Inflammatory macrophage treated with lipopolysaccharide for 4 hours (primary cell): ENCODE measurements around the gene GNAS.

Experiments
- DNase-seq: peaks from one replicate; pipeline ENCODE4 v3.0.0-alpha.2; 2020

Gene GNAS

DNA sequence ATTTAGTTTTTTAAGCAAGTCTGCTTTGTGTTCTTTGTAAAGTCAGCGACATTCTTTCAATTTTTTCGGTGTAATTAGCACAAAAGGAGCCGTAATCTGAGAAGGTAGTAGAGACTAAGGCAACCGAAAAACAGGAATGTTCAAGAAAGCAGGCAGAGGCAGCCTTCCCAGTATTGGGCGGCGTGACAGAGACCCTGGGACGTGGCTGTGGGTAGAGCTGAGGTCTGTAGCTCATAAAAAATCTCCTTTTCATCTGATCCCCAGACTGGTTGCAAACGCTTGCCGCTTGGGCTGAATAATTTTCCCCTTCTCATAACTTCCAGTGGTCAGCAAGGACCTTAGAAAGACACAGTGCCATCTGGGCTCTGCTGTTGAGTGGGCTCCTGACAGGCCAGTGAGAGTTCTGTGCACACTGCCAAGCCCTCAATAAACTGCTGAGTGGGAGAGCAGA, 30.8 kb downstream of the GNAS start:
- DNase-seq, result no peak

DNA sequence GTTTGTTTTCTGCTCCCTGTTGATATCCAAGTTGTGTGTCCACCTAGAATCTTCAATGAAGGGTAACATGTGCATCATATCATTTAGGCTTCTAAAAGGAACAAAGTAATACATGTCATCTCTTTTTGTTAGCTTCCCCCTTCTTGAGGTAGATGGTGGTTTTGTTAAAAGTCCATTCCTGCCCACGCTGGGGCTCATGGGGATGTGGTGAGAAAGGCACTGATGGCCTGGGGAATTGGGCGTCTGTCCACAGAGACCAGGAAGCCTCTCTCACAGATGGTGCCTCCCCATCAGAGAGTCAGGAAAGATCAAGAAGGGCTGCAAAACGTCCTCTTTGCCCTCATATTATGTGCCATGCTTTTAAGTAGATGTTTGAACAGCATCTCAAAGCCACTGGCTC, 32.5 kb downstream of the GNAS start:
- peak; percentile 56 for DNase-seq

DNA sequence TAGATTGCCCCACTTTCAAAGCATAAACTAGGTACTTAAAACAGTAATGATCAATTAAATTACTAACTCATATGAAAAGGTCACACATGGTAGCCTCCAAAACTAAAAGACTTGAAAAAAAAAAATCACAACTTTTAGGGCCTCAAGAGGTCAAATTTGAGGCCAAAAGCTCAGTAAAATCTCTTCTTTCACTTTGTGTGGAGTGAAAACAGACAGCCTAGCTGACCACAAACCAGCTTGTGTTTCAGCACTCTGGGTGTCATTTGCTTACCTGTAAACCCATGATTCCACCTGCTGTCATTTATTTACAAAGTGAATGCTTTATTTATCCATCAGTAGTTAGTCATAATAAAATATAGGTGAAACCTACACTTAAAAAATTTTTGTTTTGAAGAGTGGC, 34.0 kb downstream of the GNAS start:
- DNase-seq, result no peak

DNA sequence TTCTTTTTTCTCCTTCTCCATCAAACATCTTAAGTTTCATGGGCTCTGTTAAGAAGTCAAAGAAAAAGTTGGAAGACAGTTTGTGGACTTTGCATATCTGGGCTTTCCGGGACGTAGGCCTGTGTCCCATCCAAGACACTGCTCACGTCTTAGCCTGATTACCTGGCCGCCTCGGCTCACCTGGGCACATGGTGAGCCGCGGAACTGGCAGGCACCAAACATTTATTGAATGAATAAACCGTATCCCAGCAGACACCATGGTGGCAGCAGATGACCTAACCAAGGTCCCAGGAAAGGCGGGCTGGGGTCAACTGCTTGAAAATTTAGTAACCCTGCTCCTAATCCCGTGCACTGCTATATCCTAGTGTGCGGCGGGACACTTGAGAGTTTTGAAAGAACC, 35.6 kb downstream of the GNAS start:
- no peak for DNase-seq

DNA sequence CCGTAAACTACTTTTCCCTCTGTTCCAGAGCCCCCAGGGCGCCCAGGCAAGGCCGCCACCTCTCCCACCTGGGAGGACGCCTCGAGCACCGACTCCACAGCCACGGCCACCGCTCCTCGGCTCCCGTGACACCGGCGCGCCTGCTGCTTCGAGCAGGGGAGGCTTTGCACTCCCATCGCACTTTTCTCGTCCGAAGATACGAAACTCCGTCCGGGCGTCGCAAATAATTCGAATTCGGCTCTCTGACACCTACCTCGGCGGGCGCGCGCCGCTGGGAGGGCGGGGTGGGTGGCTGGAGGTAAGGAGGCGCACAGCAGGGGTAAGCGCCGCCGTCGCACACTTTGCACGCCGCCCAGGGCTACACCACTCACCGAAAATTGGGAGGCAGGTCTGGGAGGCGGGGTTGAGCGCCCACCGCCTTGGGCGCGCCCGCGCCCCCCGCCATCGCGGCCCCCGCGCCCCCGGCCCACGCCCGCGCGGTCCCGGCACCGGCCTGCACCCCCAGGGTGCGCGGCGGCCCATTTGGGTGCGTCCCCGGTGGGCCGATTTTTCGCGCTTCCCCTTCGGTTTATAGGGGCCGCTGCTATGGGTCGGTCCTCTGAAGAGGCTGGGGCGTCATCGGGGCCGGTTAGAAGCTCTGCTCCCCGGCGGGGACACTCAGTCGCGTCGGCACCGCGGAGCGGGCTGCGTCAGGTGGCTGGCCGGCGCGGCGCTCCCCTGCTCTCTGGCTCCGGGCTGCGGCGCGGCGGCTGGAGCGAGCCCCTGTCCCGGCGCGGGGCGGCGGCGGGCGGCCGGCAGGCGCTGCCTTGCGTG, 36.2 kb downstream of the GNAS start:
- DNase-seq, result peak; percentile 81

DNA sequence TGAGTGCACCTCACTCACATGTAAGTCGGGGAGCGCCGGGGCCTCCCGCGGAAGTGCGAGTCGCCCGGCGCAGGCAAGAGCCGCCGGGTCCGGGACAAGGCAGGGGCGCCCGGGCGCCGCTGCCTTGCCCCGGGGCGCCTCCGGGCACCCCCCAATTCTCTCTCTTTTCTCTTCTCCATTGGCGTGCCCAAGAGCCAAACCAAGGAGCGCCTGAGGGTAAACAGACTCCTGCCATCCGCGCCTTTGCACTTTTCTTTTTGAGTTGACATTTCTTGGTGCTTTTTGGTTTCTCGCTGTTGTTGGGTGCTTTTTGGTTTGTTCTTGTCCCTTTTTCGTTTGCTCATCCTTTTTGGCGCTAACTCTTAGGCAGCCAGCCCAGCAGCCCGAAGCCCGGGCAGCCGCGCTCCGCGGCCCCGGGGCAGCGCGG, 36.8 kb downstream of the GNAS start:
- DNase-seq, result no peak

DNA sequence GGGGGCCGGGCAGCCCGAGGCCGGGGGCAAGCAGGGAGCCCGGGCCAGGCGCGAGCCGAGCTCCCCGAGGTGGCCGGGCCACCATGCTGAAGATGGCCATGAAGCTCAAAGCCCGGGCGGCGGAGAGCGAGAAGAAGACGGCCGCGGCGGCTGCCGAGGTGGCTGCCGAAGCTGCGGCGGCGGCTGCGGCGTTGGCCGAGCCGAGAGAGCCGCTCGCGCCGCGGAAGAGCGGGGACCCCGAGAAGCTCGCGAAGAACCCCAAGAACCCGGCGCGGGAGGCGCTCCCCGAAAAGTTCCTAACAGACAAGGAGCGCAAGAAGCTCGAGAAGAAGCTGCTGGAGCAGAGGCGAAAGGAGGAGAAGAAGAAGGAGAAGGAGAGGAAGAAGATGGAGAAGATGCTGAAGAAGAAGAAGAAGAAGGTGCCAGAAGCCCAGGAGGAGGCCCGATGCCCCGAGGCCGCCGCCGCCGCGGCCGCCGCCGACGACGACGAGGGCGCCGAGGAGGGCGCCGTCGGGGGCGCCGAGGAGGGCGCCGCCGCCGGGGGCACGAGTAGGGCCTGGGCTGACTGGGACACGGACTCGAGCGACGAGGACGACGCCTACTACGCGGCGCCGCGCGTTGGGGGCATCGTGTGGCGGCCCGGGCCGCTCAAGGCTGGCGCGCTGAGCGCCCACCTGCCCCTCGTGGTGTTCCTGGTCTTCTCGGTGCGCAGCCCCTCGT, 37.4 kb downstream of the GNAS start:
- DNase-seq, result no peak

DNA sequence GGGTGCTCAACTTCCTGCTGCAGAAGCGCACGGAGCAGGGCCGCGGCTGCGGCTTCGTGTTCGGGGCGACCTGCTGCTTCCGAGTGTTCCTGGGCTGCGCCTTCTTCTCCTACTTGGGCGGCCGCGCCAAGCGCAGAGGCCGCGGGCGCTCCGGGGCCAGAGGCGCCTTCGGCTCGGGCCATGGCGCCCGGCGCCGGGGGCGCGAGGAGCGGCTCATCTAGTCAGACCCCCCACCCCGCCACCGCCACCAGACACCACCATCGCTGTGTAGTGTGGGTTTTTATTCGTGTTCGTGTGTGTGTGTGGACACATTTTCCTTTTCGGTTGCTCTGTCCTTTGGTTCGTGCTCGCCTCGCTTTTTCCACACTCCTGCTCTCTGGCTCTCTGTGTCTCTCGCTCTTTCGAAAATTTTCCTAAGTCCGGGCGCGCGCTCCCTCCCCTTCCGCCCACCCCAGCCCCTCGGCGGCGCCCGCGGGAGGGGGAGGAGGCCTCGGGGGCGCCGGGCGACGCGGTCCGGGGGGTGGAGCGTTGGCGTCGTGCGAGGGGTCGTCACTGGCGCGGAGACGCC, 38.1 kb downstream of the GNAS start:
- DNase-seq, result peak; percentile 40

DNA sequence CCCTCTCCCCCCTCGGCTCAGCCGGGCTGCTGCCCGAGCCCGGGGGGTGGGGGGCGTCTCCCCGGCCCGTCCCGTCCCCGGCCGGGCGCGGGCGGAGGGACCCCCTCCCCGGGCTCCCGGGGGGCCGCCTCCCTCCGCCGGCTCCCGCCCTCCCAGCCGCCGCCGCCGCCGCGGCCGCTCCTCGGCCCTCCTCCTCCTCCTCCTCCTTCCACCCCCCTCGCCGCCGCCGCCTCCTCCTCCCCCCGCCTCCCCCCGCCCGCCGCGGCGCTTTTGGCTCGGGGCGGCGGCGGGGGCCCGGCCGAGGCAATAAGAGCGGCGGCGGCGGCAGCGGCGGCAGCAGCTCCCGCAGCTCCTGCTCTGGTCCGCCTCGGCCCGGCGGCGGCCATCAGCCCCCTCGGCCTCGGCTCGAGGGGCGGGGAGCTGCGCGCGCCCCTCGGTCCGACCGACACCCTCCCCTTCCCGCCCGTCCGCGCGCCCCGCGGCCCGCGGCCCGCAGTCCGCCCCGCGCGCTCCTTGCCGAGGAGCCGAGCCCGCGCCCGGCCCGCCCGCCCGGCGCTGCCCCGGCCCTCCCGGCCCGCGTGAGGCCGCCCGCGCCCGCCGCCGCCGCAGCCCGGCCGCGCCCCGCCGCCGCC, 38.7 kb downstream of the GNAS start:
- peak; percentile 50 for DNase-seq

DNA sequence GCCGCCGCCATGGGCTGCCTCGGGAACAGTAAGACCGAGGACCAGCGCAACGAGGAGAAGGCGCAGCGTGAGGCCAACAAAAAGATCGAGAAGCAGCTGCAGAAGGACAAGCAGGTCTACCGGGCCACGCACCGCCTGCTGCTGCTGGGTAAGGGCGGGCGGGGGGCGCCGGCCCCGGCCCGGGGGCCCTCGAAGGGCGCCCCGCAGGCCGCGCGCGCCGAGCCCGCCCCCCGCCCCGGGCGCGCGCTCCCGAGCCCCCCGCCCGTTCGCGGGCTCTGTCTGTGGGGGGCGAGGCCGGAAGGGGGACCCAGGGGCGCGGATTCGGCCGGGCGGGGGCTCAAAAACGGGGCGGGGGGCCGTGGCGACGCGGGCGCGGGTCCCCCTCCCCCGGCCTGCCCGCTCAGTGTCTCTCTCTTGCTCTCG, 39.2 kb downstream of the GNAS start:
- no peak for DNase-seq

DNA sequence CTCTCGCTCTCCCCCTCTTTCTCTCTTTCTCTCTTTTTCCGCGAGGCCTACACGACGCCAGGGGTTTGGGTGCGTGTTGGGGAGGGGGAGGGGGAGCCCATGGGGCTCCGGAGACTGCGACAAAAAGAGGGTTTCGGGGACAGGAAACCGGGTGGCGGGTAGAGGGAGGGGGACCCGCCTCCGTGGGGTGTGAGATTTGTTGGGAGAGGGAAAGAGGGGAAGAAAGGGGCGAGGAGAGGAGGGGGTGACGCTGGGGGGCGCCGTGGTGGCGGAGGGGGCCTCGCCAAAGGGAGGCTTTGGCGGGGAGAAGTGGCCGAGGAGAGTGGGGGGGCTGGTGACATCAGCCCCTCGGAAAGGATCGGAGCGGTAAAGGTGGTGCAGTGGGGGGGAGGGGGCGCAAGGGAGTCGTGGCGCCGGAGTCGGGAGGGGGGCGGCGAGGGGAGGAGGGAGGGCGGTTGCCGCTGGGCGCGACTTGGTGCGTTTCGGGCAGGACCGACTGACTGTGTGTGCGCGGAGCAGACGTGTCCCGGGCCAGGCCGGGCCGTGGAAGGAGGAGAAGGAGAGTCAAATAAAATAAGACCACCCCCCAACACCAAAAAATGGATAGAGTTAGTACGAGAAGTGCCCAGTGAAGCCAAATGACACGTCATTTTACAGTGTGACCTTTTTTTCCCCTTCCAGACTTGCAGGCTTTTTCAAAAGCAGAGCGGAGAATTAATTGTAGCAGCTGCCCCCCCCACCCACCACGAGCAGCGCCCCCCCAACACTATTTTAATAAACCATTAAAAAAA, 39.8 kb downstream of the GNAS start:
- DNase-seq, result peak; percentile 37

DNA sequence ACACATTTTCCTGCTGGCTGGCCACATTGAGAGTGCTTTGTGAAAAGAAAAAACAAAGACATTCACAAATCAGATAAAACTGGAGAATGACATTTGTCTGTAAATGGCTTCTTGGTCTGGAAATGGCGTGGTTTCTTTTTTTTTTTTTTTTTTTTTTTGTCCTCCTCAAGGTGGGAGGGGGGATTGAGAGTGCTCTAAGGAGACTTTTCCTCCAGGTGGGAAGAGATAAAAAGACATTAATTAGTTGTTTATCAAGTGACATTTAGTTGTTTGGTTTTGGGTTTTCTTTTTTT, 40.4 kb downstream of the GNAS start:
- no peak for DNase-seq

DNA sequence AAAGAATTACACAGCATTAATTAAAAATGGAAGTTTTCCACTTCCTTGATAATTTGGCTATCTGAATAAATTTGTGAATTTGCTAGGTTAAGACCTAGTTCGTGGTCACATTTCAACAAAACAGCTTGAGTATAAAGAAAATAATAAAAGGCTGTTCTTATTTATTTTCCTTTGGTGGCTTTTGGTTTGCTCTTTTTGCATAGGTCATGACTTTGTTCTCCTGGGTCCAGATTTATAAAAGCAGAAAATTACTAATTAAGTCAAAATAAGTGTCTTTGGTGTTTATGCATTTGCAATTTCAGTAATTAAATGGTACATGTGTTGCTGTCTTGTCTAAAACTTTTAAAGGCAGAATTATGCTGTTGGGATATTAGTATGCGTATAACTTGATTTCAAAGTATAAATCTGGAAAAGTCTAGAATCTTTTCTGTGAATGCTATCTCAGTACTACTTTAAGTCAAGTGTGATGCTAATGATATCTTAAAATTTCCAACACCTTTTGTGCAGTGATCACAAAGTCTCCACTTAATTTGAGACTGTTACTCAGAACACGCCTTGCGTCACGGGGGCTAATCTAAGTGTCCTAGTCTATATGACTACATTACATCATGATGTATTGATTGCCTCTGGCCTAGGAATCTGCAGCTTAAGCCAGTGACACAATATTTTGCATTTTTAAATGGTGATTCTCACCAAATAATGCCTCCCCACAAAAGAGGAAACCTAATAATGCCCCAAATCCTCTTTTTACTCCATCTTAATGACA, 41.0 kb downstream of the GNAS start:
- peak; percentile 55 for DNase-seq

DNA sequence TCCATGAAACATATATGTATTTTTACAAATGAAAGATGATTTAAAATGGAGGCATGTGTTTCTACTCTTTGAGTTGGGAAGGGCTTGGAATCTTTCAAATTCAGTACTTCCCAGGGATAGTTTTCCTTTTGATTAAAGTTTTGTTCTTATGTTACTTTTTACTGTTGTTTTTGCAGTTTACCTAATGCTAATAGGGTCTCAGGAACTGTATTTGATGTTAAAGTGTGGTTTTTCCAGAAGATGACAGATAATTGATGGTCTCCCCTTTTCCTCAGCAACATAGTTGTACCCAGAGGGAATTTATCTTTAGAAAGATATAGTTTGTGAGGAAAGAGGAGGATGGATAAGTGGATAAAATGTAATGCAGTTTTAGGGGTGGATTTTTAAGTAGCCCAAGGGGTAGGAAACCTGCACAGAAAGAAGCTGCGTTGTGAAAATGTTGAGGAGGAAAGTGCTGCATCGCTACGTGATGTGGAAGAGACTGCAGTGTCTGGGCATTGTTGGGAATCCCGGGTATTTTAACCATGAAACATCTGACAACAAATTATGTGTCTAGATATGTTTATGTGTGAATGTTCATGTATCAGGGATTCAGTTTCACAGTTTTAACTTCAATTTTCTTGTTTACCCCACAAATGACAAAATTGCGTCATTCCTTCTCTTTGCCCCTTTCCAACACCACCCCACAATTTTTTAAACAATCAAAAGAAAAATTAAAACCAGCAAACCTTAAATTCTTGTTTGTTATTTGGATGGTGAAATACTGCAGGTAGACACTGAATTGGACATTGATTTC, 42.3 kb downstream of the GNAS start:
- no peak for DNase-seq

DNA sequence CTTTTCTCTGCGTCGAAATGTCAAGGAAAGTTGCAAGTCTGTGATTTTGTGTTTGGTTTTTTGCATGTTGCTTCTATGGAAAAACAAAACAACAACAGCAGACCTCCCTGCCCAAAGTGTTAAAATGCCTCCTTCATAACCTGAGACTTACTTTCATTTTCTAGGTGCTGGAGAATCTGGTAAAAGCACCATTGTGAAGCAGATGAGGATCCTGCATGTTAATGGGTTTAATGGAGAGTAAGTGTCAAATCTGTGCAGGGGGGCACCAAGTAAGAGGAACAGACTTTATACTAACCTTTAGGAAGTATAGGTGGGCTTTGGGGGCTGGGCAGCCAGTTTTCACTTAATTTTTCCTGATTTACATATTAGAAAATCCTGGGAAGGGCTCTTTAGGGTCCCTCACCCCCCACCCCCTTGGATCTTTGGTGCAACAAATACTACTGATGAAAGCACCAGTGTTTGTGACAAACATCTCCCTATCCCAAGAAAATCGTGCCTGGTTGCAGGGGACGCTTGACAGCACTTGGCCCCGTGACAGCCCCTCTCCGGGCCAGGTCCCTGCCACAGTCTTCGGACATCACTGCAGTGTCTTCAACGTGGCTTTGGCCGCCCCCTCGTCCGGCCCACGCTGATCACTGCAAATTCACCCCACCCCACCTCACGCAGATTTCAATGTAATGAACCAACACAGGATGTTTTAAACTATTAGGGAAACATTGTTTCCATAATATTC, 43.1 kb downstream of the GNAS start:
- no peak for DNase-seq

DNA sequence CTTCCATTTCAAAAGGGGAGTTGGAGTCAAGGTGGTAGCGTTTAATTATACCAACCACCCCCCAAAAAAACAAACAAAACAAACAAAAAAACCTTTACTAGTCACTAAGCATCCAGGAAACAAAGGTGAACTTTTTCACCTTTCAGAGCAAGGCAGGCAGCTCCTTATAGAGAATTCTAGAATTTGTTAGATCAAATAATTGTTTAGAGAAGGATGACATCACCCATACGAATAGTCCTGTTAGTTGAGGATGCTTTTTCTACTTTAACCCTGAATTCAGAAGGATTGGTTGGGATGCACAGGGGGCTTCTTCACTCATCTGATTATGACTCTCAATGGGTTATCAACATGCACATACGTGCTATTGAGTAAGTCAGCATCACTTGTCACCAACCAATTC, 44.3 kb downstream of the GNAS start:
- no peak for DNase-seq

DNA sequence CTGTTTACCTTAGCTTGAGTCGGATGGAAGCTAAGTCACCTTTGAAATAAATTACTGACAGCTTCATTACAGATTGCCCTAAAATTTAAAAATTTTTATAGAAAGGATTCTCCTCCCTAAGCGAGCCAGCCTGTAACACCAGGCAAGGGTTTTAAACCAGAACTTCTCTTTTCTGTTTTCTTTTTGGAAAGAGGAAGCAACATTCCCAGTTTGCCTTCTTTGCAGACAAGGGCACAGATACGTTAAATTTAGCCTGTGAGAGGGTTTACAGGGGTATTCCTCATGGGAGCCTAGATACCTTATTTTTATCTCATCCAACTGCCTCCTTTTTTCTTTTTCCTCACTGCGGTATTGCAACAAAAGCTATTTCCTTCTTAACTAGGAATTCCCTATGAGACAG, 45.0 kb downstream of the GNAS start:
- peak; percentile 44 for DNase-seq

DNA sequence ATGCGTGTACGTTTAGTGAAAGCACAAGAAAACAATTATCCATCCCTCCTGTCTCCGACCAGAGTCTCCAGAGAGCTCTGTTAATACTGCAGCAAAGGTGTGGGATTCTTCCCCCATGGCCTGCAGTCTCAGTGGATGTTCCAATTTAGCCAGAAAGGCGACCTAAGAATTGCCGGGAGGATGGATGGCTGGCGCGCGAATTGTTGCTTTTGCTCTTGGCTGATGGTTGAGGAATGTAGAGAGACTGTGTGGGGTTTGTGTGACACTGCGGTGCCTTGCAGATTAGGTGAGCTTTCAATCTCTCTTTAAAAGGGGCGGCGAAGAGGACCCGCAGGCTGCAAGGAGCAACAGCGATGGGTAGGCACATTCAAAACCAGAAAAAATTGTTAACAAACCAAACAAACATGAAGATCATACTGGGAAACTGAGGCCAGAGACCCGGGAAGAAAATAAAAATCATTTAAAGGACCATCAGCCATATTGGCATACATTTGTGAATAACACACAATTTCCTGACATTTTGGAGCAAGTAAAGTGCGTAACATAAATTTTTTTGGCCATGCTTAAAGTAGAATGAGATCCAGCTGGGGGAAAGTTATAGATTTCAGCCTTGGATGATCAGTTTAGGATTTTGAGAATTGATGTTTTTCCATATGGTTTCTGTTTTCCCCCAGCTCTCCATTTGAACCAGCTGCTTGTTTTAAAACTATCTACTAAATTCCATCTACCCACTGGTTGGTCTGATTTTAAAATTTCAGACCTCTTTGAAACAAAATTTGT, 46.3 kb downstream of the GNAS start:
- DNase-seq, result no peak

DNA sequence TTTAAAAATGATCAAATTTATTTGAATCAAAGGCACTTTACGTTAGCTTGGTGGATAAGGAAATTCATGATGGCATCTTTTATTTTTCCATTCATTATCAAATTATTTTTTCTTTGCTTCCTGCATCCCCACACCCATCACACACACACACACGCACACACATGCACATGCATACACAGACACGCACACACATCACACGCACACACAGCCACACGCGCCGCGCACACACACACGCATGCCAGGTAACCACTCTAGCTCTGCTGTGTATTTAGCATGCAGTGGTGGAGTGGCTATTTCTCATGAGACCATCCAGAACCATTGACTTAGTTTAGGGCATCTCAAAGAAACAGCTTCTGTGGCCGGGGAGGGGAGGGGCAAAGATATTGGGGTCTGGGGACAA, 47.0 kb downstream of the GNAS start:
- no peak for DNase-seq

DNA sequence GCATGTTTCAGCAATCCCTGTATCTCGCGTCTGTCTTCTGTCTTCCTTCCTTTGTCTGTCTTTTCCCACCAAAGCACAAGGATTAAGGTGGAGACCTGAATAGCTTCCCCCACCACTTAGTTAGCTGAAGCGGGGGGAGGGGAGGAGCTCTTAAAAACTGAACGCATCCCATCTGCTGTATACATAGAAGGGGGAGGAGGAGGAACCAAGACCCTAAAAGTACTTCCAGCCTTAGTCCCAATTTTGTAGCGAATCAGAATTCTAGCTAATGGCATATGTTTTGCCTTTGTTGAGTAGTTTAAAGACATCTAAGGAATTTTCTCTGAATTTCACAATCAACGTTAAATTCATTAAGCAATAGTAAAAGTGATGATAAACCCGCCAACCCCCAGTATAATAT, 47.9 kb downstream of the GNAS start:
- no peak for DNase-seq
